Retinal pigment epithelial cell (primary cell): ENCODE results near the gene WNT11.

ENCODE experiments used
- DNase-seq: peaks from one replicate; pipeline ENCODE4 v3.0.0-alpha.2; 2010; ENCODE audit warnings: low read depth
- H3K4me3 ChIP-seq: 2 replicates; pipeline ENCODE4 v1.5.1; 2011; ENCODE audit warnings: mild to moderate bottlenecking, low read length, control low read depth, moderate library complexity
- CTCF ChIP-seq: conservative IDR thresholded peaks from 2 replicates; pipeline ENCODE4 v1.5.1; 2011; ENCODE audit warnings: low read depth, low read length, control low read depth, inconsistent platforms

WNT11 gene

GRCh38 chr11:76207642-76208401 is 1.5 kb upstream of the WNT11 start:
- no peak for DNase-seq
- peak; percentile 80 for TF ChIP-seq CTCF
- peak overlapping the region; percentile 45 for H3K4me3 ChIP-seq

GRCh38 chr11:76206077-76206326 is 300 bp downstream of the WNT11 start:
- DNase-seq: no peak
- peak overlapping the region; percentile 15 for H3K4me3 ChIP-seq
- TF ChIP-seq CTCF: no peak

GRCh38 chr11:76205252-76206076 is 838 bp downstream of the WNT11 start:
- no peak overlapping the region for H3K4me3 ChIP-seq
- no peak for DNase-seq
- no peak for TF ChIP-seq CTCF

GRCh38 chr11:76203937-76204336 is 2.4 kb downstream of the WNT11 start:
- DNase-seq: no peak
- H3K4me3 ChIP-seq: no peak overlapping the region
- no peak for TF ChIP-seq CTCF

- no peak for TF ChIP-seq CTCF
- no peak overlapping the region for H3K4me3 ChIP-seq
- no peak for DNase-seq
Observed at GRCh38 chr11:76203131-76203925, 3.0 kb downstream of the WNT11 start.

- H3K4me3 ChIP-seq: no peak overlapping the region
- TF ChIP-seq CTCF: no peak
- no peak for DNase-seq
Observed at GRCh38 chr11:76201672-76202412, 4.5 kb downstream of the WNT11 start.
